ENCODE data around the gene SLC35F4.
"Not testable (repeated sequence)": the region's sequence is repeated elsewhere in the genome, so short reads cannot be mapped to it uniquely, and the experiment has no call there.

The SLC35F4 gene

DNA sequence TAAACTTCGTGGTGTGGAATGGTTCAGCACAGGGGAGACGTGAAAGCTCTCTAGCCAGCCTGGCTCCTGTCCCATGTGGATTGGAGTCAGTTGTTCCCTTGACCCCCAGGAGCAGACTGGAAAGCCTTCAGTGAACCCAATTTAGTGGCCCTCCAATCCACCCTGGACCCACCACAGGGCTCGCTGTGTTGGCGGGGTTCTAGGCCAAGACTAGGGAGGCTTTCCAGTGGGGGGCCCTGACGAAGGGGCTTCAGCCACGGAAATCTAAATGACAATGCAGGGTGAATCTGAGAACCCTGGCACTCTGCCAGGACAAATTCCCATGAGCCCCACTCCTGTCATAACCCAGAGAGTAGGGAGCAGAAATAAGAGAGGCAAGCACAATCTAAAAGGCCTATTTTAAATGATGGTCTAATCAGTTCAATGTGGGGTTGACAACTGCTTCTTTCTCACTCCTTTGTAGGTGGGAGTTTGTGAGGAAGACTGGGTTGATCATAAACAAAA is 110.8 kb downstream of the SLC35F4 start:
- H3K27ac ChIP-seq: no peak overlapping the region
- no peak for TF ChIP-seq ZFX (IDR thresholded peaks at IDR 0.05)
- TF ChIP-seq, protein P1, sequence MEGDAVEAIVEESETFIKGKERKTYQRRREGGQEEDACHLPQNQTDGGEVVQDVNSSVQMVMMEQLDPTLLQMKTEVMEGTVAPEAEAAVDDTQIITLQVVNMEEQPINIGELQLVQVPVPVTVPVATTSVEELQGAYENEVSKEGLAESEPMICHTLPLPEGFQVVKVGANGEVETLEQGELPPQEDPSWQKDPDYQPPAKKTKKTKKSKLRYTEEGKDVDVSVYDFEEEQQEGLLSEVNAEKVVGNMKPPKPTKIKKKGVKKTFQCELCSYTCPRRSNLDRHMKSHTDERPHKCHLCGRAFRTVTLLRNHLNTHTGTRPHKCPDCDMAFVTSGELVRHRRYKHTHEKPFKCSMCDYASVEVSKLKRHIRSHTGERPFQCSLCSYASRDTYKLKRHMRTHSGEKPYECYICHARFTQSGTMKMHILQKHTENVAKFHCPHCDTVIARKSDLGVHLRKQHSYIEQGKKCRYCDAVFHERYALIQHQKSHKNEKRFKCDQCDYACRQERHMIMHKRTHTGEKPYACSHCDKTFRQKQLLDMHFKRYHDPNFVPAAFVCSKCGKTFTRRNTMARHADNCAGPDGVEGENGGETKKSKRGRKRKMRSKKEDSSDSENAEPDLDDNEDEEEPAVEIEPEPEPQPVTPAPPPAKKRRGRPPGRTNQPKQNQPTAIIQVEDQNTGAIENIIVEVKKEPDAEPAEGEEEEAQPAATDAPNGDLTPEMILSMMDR (conservative IDR thresholded peaks at IDR 0.05): no peak

DNA sequence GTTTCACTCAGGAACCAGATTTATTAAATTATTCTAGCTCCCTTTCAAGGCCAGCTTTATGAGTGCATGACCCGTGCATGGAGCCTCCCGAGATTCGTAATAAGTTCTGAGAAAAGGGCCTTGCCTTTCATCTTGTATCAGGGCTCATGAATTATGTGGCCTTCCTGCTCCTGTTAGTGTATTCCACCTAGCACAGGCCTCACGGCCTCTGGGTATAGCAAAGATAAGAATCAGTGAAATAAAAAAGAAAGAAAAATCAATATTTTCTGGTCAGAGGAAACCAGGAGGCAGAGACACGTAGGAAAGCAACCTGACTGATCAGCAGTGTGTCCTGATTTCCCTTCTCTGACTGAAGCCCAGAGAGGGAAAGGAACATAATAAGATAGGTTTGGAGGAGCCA is 111.4 kb downstream of the SLC35F4 start:
- H3K27ac ChIP-seq: no peak overlapping the region
- TF ChIP-seq ZFX (IDR thresholded peaks at IDR 0.05): no peak
- TF ChIP-seq, protein P1 (conservative IDR thresholded peaks at IDR 0.05): no peak

DNA sequence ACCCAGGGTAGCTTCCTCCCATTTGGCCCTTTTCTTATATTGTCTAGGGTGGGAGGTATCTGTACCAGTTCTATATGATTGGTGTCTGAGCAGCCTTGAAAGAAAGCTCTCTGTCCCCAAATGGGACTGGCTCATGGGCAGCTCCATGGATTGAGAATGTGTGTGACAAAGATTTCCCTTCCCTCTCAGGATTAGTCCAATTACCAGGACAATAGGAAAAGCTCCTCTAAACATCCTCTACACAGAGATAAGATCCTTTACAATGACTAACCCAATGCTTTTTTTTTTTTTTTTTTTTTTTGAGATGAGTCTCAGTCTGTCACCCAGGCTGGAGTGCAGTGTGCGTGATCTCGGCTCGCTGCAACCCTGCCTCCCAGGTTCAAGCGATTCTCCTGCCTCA is 112.1 kb downstream of the SLC35F4 start:
- TF ChIP-seq, protein P1 (conservative IDR thresholded peaks at IDR 0.05): no peak
- no peak for TF ChIP-seq ZFX (IDR thresholded peaks at IDR 0.05)

DNA sequence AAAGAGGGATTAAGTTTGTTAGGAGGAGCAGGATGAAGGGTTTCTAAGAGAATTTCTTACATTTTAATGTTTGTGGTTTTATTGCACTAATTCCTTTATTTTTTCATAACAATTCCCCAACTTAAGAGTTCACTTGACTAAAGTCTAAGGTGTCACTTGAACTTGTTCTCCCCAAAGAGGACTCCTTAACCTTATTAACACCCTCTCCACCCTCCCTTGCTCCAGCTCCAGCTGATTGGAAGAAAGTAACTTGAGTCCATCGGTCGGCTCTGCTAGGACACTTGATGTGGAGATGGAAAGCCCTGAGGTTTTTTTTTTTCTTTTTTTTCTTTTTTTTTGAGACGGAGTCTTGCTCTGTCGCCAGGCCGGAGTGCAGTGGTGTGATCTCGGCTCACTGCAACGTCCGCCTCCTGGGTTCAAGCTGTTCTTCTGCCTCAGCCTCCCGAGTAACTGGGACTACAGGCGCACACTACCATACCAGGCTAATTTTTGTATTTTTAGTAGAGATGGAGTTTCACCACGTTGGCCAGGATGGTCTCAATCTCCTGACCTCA is 113.7 kb downstream of the SLC35F4 start:
- not testable (repeated sequence) for H3K27ac ChIP-seq

More for the DNA sequence above, 112.1 kb downstream of the SLC35F4 start:
- H3K27ac ChIP-seq: no peak overlapping the region

DNA sequence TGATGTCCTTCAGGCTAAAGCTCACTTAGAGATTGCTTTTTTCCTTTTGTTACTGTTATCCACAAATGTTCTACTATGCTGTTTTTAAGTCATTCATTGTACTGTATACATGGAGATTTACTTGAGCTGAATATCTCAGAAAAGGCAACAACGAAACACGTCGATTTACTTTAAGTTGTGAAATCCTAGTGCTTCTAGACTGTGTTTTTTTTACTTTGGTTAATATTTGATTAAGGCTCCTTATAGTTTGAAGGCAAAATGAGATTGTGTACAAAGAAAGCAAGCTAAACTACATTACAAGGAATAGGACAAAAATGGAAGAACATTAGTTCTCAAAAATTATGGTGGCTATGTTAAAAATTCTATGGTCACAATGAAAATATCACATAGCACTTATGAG is 114.5 kb downstream of the SLC35F4 start:
- no peak for TF ChIP-seq ZFX (IDR thresholded peaks at IDR 0.05)
- TF ChIP-seq, protein P1 (conservative IDR thresholded peaks at IDR 0.05): no peak
- H3K27ac ChIP-seq: no peak overlapping the region

DNA sequence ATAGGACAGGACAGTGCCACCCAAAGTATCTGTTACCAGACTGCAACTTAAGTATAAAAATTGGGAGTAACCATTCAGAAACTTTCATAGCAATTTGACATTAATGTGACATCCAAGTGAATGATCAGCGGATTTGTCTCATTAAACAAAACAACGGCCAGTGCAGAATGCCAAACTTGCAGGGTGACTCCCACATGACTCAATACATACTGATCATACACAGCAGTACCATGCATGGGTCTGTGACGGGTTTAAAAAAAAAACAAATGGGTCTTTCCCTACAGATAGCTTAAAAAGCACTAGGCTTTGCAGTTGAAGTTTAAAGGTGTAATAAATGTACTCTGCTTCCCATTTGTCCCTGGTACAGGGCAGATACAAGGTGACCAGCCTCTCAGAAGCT is 116.6 kb downstream of the SLC35F4 start:
- H3K27ac ChIP-seq: no peak overlapping the region
- TF ChIP-seq ZFX (IDR thresholded peaks at IDR 0.05): no peak
- TF ChIP-seq, protein P1 (conservative IDR thresholded peaks at IDR 0.05): no peak

DNA sequence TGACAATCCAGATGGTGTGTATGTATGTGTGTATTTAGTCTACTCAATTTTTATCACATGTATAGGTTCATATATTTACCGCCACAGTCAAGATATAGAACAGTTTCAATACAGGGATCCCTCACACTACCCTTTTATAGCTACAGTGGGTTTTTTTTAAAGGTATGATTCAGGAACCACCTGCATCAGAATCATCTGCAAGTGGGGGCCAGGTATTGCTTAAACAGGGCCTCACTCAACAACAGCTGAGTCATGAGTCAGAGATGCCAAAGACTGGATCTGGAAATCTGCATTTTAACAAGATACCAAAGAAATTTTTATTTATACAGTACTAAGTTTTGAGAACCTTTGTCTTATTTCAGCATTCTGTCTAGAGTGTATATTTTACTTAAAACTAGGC is 117.6 kb downstream of the SLC35F4 start:
- H3K27ac ChIP-seq: no peak overlapping the region
- TF ChIP-seq ZFX (IDR thresholded peaks at IDR 0.05): no peak
- TF ChIP-seq, protein P1 (conservative IDR thresholded peaks at IDR 0.05): no peak

DNA sequence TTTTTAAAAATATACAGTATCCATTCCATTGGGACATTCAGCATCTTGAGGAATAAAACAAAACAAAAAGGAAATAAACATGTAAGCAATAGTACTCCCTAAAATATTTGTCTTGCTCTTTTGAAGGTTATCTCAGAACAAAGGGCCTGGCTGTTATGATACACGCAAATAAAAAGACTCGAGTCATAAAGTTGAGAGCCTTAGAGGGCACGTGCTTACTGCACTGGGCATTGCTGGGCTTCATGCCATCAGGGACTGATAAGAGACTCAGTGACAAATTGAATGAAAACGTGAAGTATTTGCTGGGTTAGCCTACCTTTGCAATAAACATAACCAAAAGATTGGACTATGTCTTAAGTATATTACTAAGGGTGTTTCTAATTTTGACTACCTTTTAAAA is 118.9 kb downstream of the SLC35F4 start:
- TF ChIP-seq, protein P1 (conservative IDR thresholded peaks at IDR 0.05): no peak
- TF ChIP-seq ZFX (IDR thresholded peaks at IDR 0.05): no peak
- no peak overlapping the region for H3K27ac ChIP-seq

Data from C4-2B (cell line).